GM12891 (cell line): ENCODE measurements around the gene PRSS16.

Experiments used
- PAX5 ChIP-seq: IDR thresholded peaks from 2 replicates; pipeline ENCODE4 v1.6.1; 2011; ENCODE audit warnings: low read length, moderate library complexity, mild to moderate bottlenecking; ENCODE audit not compliant: insufficient read depth, severe bottlenecking
- POLR2A ChIP-seq: IDR thresholded peaks from 2 replicates; pipeline ENCODE4 v1.6.1; 2011; ENCODE audit warnings: low read depth, low read length, control low read depth
- POLR2AphosphoS5 ChIP-seq: IDR thresholded peaks from 2 replicates; pipeline ENCODE4 v1.6.1; 2011; ENCODE audit warnings: low read depth, low read length, control low read depth
- POU2F2 ChIP-seq: IDR thresholded peaks from 2 replicates; pipeline ENCODE4 v1.6.1; 2011; ENCODE audit warnings: low read depth, mild to moderate bottlenecking, control low read depth, low read length, moderate library complexity
- SPI1 ChIP-seq: IDR thresholded peaks from 2 replicates; pipeline ENCODE4 v1.6.1; 2011; ENCODE audit warnings: low read depth, low read length, control low read depth
- TAF1 ChIP-seq: IDR thresholded peaks from 2 replicates; pipeline ENCODE4 v1.6.1; 2011; ENCODE audit warnings: low read depth, low read length, control low read depth

- no peak for TF ChIP-seq POLR2A
- no peak for TF ChIP-seq POLR2AphosphoS5
- no peak for TF ChIP-seq PAX5
- TF ChIP-seq TAF1, result no peak
- TF ChIP-seq SPI1, result peak; percentile 25; the same call in 1 of the 2 replicates
- TF ChIP-seq POU2F2, result no peak
These were observed 22.8 kb upstream of the PRSS16 start for GRCh38 chr6:27224729-27225128.
